Breast epithelium (tissue), 3 donors: ENCODE measurements around the gene KLHL5.

Experiments
- CTCF ChIP-seq, 3 donors: fragments of 450-650 bp; IDR thresholded peaks; one replicate each; pipeline ENCODE4 v1.5.1; 2016 to 2017; ENCODE audit warnings: antibody characterized with exemption in 3 of 3, mild to moderate bottlenecking in 3 of 3, moderate library complexity in 3 of 3
- POLR2A ChIP-seq: fragments of 450-650 bp; IDR thresholded peaks from one replicate; pipeline ENCODE4 v1.6.1; 2016; ENCODE audit warnings: antibody characterized with exemption, mild to moderate bottlenecking, moderate library complexity

GRCh38 chr4:39062094-39062769 lies at the start of gene KLHL5:
- TF ChIP-seq CTCF (IDR thresholded peaks at IDR 0.05) (no peak), POLR2A (no peak)
